Mesendoderm (in vitro differentiated cells): ENCODE results near the gene MAD1L1.

Source experiments
- DNase-seq: peaks from one replicate; pipeline ENCODE4 v3.0.0; 2013
- H2AK5ac ChIP-seq: 2 replicates; pipeline ENCODE4 v1.6.1; 2013; ENCODE audit warnings: low read length, inconsistent platforms
- H2BK120ac ChIP-seq: 2 replicates; pipeline ENCODE4 v1.6.1; 2013; ENCODE audit warnings: low read depth, mild to moderate bottlenecking, low read length, moderate library complexity, mixed read lengths
- H2BK15ac ChIP-seq: replicated peaks from 2 replicates; pipeline ENCODE4 v1.6.1; 2013; ENCODE audit warnings: low read depth, mild to moderate bottlenecking, moderate library complexity
- H2BK5ac ChIP-seq: 2 replicates; pipeline ENCODE4 v1.6.1; 2013; ENCODE audit warnings: low read length, inconsistent platforms
- H3K18ac ChIP-seq: 2 replicates; pipeline ENCODE4 v1.6.1; 2013; ENCODE audit warnings: mild to moderate bottlenecking, low read length, mixed read lengths
- H3K23ac ChIP-seq: one replicate; pipeline ENCODE4 v1.6.1; 2013; ENCODE audit warnings: low read length
- H3K27ac ChIP-seq: 2 replicates; pipeline ENCODE4 v1.5.1; 2013; ENCODE audit warnings: low read depth, mild to moderate bottlenecking, inconsistent platforms, low read length, moderate library complexity
- H3K27me3 ChIP-seq: 2 replicates; pipeline ENCODE4 v1.6.1; 2013; ENCODE audit warnings: low read length, control low read depth, mild to moderate bottlenecking, inconsistent platforms; ENCODE audit not compliant: insufficient read depth, poor library complexity
- H3K36me3 ChIP-seq: 2 replicates; pipeline ENCODE4 v1.6.1; 2013; ENCODE audit warnings: low read length, inconsistent platforms; ENCODE audit not compliant: control insufficient read depth, insufficient read depth
- H3K4ac ChIP-seq: one replicate; pipeline ENCODE4 v1.6.1; 2013; ENCODE audit warnings: low read depth, mild to moderate bottlenecking, low read length, moderate library complexity
- H3K4me1 ChIP-seq: 2 replicates; pipeline ENCODE4 v1.6.1; 2013; ENCODE audit warnings: low read depth, low read length, inconsistent platforms; ENCODE audit not compliant: control insufficient read depth
- H3K4me2 ChIP-seq: 2 replicates; pipeline ENCODE4 v1.6.1; 2013; ENCODE audit warnings: low read length
- H3K4me3 ChIP-seq: 2 replicates; pipeline ENCODE4 v1.5.1; 2013; ENCODE audit warnings: mild to moderate bottlenecking, low read length
- H3K56ac ChIP-seq: one replicate; pipeline ENCODE4 v1.6.1; 2013; ENCODE audit warnings: low read length
- H3K79me1 ChIP-seq: 2 replicates; pipeline ENCODE4 v1.6.1; 2013; ENCODE audit warnings: low read length, inconsistent platforms
- H3K79me2 ChIP-seq: 2 replicates; pipeline ENCODE4 v1.6.1; 2013; ENCODE audit warnings: mild to moderate bottlenecking, low read length; ENCODE audit not compliant: control insufficient read depth, insufficient read depth
- H3K9ac ChIP-seq: 2 replicates; pipeline ENCODE4 v1.6.1; 2013; ENCODE audit warnings: low read length, inconsistent platforms
- H4K5ac ChIP-seq: one replicate; pipeline ENCODE4 v1.6.1; 2013; ENCODE audit warnings: low read length
- H4K8ac ChIP-seq: one replicate; pipeline ENCODE4 v1.6.1; 2013; ENCODE audit warnings: low read depth, mild to moderate bottlenecking, control low read depth, low read length, moderate library complexity
- WGBS: extraction: QIAGEN DNeasy Blood & Tissue Kit; methylation state at CpG from one replicate; pipeline ENCODE4 v1.1.7; 2013; ENCODE audit warnings: low lambda C conversion rate, missing lambda C conversion rate; ENCODE audit not compliant: insufficient coverage; ENCODE audit errors: extremely low coverage; 5-methylcytosine and 5-hydroxymethylcytosine counted together

Gene MAD1L1

GRCh38 chr7:2190531-2190930 lies 42.2 kb downstream of the MAD1L1 start:
- Histone ChIP-seq H4K8ac (no peak overlapping the region), H3K4me1 (no peaks in the 10 kb centered on the region)

GRCh38 chr7:2186166-2186565 lies 46.6 kb downstream of the MAD1L1 start:
- H3K18ac ChIP-seq = no peak overlapping the region
- no peak overlapping the region for H3K56ac ChIP-seq
- no peak overlapping the region for H4K8ac ChIP-seq
- H3K79me2 ChIP-seq = no peaks in the 10 kb centered on the region
- H3K27me3 ChIP-seq = no peaks in the 10 kb centered on the region
- H3K4me1 ChIP-seq = no peaks in the 10 kb centered on the region
- no peak overlapping the region for H2AK5ac ChIP-seq
- no peaks in the 10 kb centered on the region for H3K36me3 ChIP-seq
- no peak overlapping the region for H3K4ac ChIP-seq
- no peak overlapping the region for H3K23ac ChIP-seq
- peaks cover 4% of the 10 kb centered on the region for H3K79me1 ChIP-seq
- no peak overlapping the region for H3K9ac ChIP-seq
- no peak overlapping the region for H2BK15ac ChIP-seq
- H2BK5ac ChIP-seq = no peak overlapping the region
- H3K27ac ChIP-seq = no peak overlapping the region
- DNase-seq = no peak
- no peak overlapping the region for H4K5ac ChIP-seq
- no peak overlapping the region for H3K4me3 ChIP-seq
- H3K4me2 ChIP-seq = no peak overlapping the region
- H2BK120ac ChIP-seq = no peak overlapping the region
- WGBS = no CpG with 5 or more reads among the region's 4 CpGs

More at GRCh38 chr7:2190531-2190930, 42.2 kb downstream of the MAD1L1 start:
- H2AK5ac ChIP-seq = no peak overlapping the region
- no peak overlapping the region for H2BK120ac ChIP-seq
- no peak overlapping the region for H4K5ac ChIP-seq
- H3K36me3 ChIP-seq = no peaks in the 10 kb centered on the region
- H3K79me2 ChIP-seq = no peaks in the 10 kb centered on the region
- no peak overlapping the region for H3K4me2 ChIP-seq
- H3K56ac ChIP-seq = no peak overlapping the region
- no peaks in the 10 kb centered on the region for H3K27me3 ChIP-seq
- H3K27ac ChIP-seq = no peak overlapping the region
- peak; percentile 45 for DNase-seq
- no peak overlapping the region for H3K9ac ChIP-seq
- H2BK15ac ChIP-seq = no peak overlapping the region
- no peak overlapping the region for H3K4ac ChIP-seq
- H3K18ac ChIP-seq = no peak overlapping the region
- H3K79me1 ChIP-seq = peaks cover 4% of the 10 kb centered on the region
- WGBS = no CpG with 5 or more reads among the region's 10 CpGs
- no peak overlapping the region for H3K23ac ChIP-seq
- H3K4me3 ChIP-seq = no peak overlapping the region
- no peak overlapping the region for H2BK5ac ChIP-seq

GRCh38 chr7:2185715-2186114 lies 47.0 kb downstream of the MAD1L1 start:
- H4K5ac ChIP-seq = no peak overlapping the region
- H3K27ac ChIP-seq = no peak overlapping the region
- H2AK5ac ChIP-seq = no peak overlapping the region
- H3K9ac ChIP-seq = no peak overlapping the region
- no peak overlapping the region for H3K4me2 ChIP-seq
- H2BK120ac ChIP-seq = no peak overlapping the region
- H3K79me1 ChIP-seq = peaks cover 4% of the 10 kb centered on the region
- H3K4me1 ChIP-seq = no peaks in the 10 kb centered on the region
- H3K56ac ChIP-seq = no peak overlapping the region
- H3K79me2 ChIP-seq = no peaks in the 10 kb centered on the region
- H4K8ac ChIP-seq = no peak overlapping the region
- H3K23ac ChIP-seq = no peak overlapping the region
- no CpG with 5 or more reads among the region's 8 CpGs for WGBS
- H3K4me3 ChIP-seq = no peak overlapping the region
- no peaks in the 10 kb centered on the region for H3K27me3 ChIP-seq
- H3K4ac ChIP-seq = no peak overlapping the region
- DNase-seq = no peak
- no peak overlapping the region for H2BK5ac ChIP-seq
- H2BK15ac ChIP-seq = no peak overlapping the region
- H3K18ac ChIP-seq = no peak overlapping the region
- no peaks in the 10 kb centered on the region for H3K36me3 ChIP-seq

- Histone ChIP-seq H2BK15ac (no peak overlapping the region), H4K8ac (no peak overlapping the region), H3K27me3 (no peaks in the 10 kb centered on the region), H3K27ac (no peak overlapping the region), H2BK120ac (no peak overlapping the region), H4K5ac (no peak overlapping the region), H3K4me2 (no peak overlapping the region), H3K4me1 (no peaks in the 10 kb centered on the region), H2BK5ac (no peak overlapping the region), H3K56ac (no peak overlapping the region), H3K9ac (no peak overlapping the region), H2AK5ac (no peak overlapping the region), H3K79me2 (no peaks in the 10 kb centered on the region), H3K36me3 (peaks cover 1% of the 10 kb centered on the region), H3K23ac (no peak overlapping the region), H3K4me3 (no peak overlapping the region), H3K18ac (no peak overlapping the region), H3K79me1 (no peaks in the 10 kb centered on the region), H3K4ac (no peak overlapping the region)
- no CpG with 5 or more reads among the region's 10 CpGs for WGBS
- no peak for DNase-seq
These were observed 50.3 kb downstream of the MAD1L1 start for GRCh38 chr7:2182461-2182860.

- Histone ChIP-seq H3K27me3 (no peaks in the 10 kb centered on the region), H3K36me3 (peaks cover 1% of the 10 kb centered on the region), H3K4ac (no peak overlapping the region), H3K56ac (no peak overlapping the region), H2AK5ac (no peak overlapping the region), H3K4me2 (no peak overlapping the region), H3K4me3 (no peak overlapping the region), H3K4me1 (no peaks in the 10 kb centered on the region), H3K18ac (no peak overlapping the region), H4K5ac (no peak overlapping the region), H3K79me2 (no peaks in the 10 kb centered on the region), H4K8ac (no peak overlapping the region), H3K9ac (no peak overlapping the region), H3K79me1 (no peaks in the 10 kb centered on the region), H2BK5ac (no peak overlapping the region), H2BK120ac (no peak overlapping the region), H3K23ac (no peak overlapping the region), H2BK15ac (no peak overlapping the region), H3K27ac (no peak overlapping the region)
- WGBS = no CpG with 5 or more reads among the region's 13 CpGs
- DNase-seq = no peak
These were observed 51.5 kb downstream of the MAD1L1 start for GRCh38 chr7:2181077-2181854.

GRCh38 chr7:2180081-2180480 lies 52.7 kb downstream of the MAD1L1 start:
- no peak overlapping the region for H3K9ac ChIP-seq
- H3K79me2 ChIP-seq = no peaks in the 10 kb centered on the region
- H3K27ac ChIP-seq = no peak overlapping the region
- no CpG with 5 or more reads among the region's 8 CpGs for WGBS
- no peak overlapping the region for H3K56ac ChIP-seq
- H3K4me2 ChIP-seq = no peak overlapping the region
- H2BK15ac ChIP-seq = no peak overlapping the region
- H3K79me1 ChIP-seq = no peaks in the 10 kb centered on the region
- no peak for DNase-seq
- peaks cover 1% of the 10 kb centered on the region for H3K36me3 ChIP-seq
- no peaks in the 10 kb centered on the region for H3K27me3 ChIP-seq
- no peak overlapping the region for H4K8ac ChIP-seq
- no peak overlapping the region for H2BK120ac ChIP-seq
- H3K4me3 ChIP-seq = no peak overlapping the region
- no peak overlapping the region for H3K23ac ChIP-seq
- no peak overlapping the region for H2AK5ac ChIP-seq
- no peak overlapping the region for H4K5ac ChIP-seq
- no peak overlapping the region for H3K4ac ChIP-seq
- no peak overlapping the region for H3K18ac ChIP-seq
- H3K4me1 ChIP-seq = no peaks in the 10 kb centered on the region
- H2BK5ac ChIP-seq = no peak overlapping the region
